ENCODE measurements around the gene AKAP7. TPM values are rescaled to one million over a fixed set of nuclear protein-coding genes. Genes with fewer than 3 reads are reported as not detected.

AKAP7 gene
- polyA plus RNA-seq, 1 donor from 2014 or later, result 1.6 TPM

- Histone ChIP-seq H3K4me2 (ENCODE audit: low read length) (no peak overlapping the region), H4K20me1 (ENCODE audit: insufficient read depth) (no peaks in the 10 kb centered on the region), H3F3A (ENCODE audit: insufficient read depth, low read length, poor library complexity, severe bottlenecking) (no peaks in the 10 kb centered on the region), H3K27me3 (ENCODE audit: insufficient read depth, low read depth, low read length) (no peaks in the 10 kb centered on the region), H3K36me3 (ENCODE audit: insufficient read depth, low read length) (no peaks in the 10 kb centered on the region), H3K27ac (ENCODE audit: low read length) (no peak overlapping the region), H3K79me2 (replicated peaks; ENCODE audit: insufficient read depth, low read length) (no peaks in the 10 kb centered on the region), H2AFZ (ENCODE audit: low read depth, low read length) (no peak overlapping the region), H3K4me3 (ENCODE audit: low read length) (no peak overlapping the region), H3K9me3 (ENCODE audit: low read length) (no peaks in the 10 kb centered on the region), H3K9me2 (ENCODE audit: insufficient read depth, low read length) (no peaks in the 10 kb centered on the region), H3K9ac (ENCODE audit: low read length) (no peak overlapping the region)
- no peak for TF ChIP-seq TAF1 (IDR thresholded peaks at IDR 0.05; ENCODE audit: low read depth)
Measured at GRCh38 chr6:131282365-131282764, 147.1 kb downstream of the AKAP7 start.

- no peak overlapping the region for H3K27ac ChIP-seq (ENCODE audit: low read length)
Measured at GRCh38 chr6:131283466-131284175, 148.4 kb downstream of the AKAP7 start.

More at GRCh38 chr6:131283466-131284175, 148.4 kb downstream of the AKAP7 start:
- Histone ChIP-seq H3K9me3 (ENCODE audit: low read length) (no peaks in the 10 kb centered on the region), H3K9ac (ENCODE audit: low read length) (no peak overlapping the region), H3K27me3 (ENCODE audit: insufficient read depth, low read depth, low read length) (no peaks in the 10 kb centered on the region), H3K36me3 (ENCODE audit: insufficient read depth, low read length) (no peaks in the 10 kb centered on the region), H3K79me2 (replicated peaks; ENCODE audit: insufficient read depth, low read length) (no peaks in the 10 kb centered on the region), H3F3A (ENCODE audit: insufficient read depth, low read length, poor library complexity, severe bottlenecking) (no peaks in the 10 kb centered on the region), H4K20me1 (ENCODE audit: insufficient read depth) (no peaks in the 10 kb centered on the region), H3K4me2 (ENCODE audit: low read length) (no peak overlapping the region), H3K9me2 (ENCODE audit: insufficient read depth, low read length) (no peaks in the 10 kb centered on the region), H2AFZ (ENCODE audit: low read depth, low read length) (no peak overlapping the region), H3K4me3 (ENCODE audit: low read length) (no peak overlapping the region)
- TF ChIP-seq EP300 (conservative IDR thresholded peaks at IDR 0.05; ENCODE audit: poor library complexity, severe bottlenecking) (no peak), REST (IDR thresholded peaks at IDR 0.05; ENCODE audit: borderline replicate concordance) (no peak), RAD21 (conservative IDR thresholded peaks at IDR 0.05) (no peak), POLR2AphosphoS5 (IDR thresholded peaks at IDR 0.05) (no peak), EZH2 (IDR thresholded peaks at IDR 0.05; ENCODE audit: borderline replicate concordance, insufficient read depth, low read length, poor library complexity, severe bottlenecking) (no peak), TAF1 (IDR thresholded peaks at IDR 0.05; ENCODE audit: low read depth) (no peak), CTCF (IDR thresholded peaks at IDR 0.05; ENCODE audit: poor library complexity, severe bottlenecking) (no peak), MXI1 (conservative IDR thresholded peaks at IDR 0.05; ENCODE audit: poor library complexity, severe bottlenecking) (no peak), SMC3 (conservative IDR thresholded peaks at IDR 0.05; ENCODE audit: poor library complexity) (no peak)

All from neural cell (in vitro differentiated cells).